GM13976 (cell line): ENCODE data around the gene SLC38A4.

Experiments
- DNase-seq: peaks from one replicate; pipeline ENCODE4 v3.0.0; 2012; ENCODE audit warnings: low spot score
- in situ Hi-C: fragments of 300-500 bp; cut with MboI; formaldehyde crosslinking; loops from one replicate; pipeline ENCODE4 v1.12.0; 2022; ENCODE audit warnings: low sequenced_read_pairs, mixed read lengths, inconsistent platforms; ENCODE audit not compliant: unreplicated experiment
- TF ChIP-seq, protein P1 (sequence below): IDR thresholded peaks from 2 replicates; pipeline ENCODE4 v1.5.1; 2012; ENCODE audit warnings: borderline replicate concordance, mild to moderate bottlenecking; ENCODE audit not compliant: insufficient read depth; ENCODE audit errors: extremely low read depth, missing control alignments, control extremely low read depth

Gene SLC38A4

DNA sequence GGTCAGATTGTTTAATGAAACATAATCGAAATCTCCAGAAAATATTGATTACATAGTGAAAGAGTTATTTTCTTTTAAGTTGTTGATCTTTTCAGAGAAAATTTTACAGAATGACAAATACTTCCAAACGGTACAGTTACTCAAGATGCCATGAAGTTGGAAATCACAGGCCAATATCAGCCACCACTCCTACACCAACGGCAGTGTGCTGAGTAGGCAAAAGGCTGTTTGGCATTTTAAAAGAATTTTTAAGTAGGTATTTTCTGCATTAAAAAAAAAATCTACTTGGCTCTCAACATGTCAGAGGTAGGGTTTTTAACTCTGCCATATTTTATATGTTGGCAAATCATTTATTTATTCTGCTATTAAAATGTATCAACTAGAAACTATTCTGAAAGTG lies 21.7 kb downstream of the SLC38A4 start:
- in situ Hi-C loops: no loop called here
- TF ChIP-seq, protein P1, sequence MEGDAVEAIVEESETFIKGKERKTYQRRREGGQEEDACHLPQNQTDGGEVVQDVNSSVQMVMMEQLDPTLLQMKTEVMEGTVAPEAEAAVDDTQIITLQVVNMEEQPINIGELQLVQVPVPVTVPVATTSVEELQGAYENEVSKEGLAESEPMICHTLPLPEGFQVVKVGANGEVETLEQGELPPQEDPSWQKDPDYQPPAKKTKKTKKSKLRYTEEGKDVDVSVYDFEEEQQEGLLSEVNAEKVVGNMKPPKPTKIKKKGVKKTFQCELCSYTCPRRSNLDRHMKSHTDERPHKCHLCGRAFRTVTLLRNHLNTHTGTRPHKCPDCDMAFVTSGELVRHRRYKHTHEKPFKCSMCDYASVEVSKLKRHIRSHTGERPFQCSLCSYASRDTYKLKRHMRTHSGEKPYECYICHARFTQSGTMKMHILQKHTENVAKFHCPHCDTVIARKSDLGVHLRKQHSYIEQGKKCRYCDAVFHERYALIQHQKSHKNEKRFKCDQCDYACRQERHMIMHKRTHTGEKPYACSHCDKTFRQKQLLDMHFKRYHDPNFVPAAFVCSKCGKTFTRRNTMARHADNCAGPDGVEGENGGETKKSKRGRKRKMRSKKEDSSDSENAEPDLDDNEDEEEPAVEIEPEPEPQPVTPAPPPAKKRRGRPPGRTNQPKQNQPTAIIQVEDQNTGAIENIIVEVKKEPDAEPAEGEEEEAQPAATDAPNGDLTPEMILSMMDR: no peak
- DNase-seq: no peak

DNA sequence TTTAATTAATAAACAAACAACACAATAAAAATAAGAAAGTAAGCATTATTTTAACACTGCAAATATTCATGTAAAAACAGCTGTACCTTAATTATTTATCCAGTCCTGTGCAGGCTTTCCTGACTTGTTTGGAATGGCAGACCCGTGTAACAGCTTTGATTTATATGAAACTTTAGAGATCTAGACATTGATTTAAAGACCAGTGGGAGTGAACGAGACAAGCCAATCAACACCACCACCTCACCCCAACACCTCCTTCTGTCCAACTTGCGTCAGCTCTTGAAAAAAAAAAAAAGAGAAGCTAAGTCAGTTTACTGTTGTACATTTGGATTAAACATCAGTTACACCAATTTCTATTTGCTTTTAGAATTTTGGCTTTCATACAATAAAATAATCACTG lies 22.3 kb downstream of the SLC38A4 start:
- no peak for DNase-seq
- TF ChIP-seq, protein P1: no peak
- in situ Hi-C loops: no loop called here

DNA sequence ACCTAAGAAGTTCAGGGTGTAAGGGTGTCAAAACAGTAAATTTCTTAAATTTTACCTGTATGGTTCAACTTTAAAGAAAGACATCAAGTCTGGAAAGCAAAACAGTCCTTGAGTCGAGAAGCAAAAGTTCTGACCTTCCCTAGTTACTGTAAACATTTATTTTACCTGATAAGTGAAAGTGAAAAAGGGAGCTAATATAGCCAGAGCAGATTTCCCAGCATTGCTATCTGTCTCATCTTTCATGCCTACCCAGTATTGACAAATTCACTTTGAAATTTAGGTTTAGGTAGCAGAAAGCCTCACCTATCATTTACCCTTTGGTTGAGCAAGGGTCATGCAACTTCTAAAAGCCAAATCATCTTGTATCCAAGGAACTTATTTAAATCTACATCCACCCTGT lies 24.5 kb downstream of the SLC38A4 start:
- in situ Hi-C loops: no loop called here
- TF ChIP-seq, protein P1: no peak
- no peak for DNase-seq

DNA sequence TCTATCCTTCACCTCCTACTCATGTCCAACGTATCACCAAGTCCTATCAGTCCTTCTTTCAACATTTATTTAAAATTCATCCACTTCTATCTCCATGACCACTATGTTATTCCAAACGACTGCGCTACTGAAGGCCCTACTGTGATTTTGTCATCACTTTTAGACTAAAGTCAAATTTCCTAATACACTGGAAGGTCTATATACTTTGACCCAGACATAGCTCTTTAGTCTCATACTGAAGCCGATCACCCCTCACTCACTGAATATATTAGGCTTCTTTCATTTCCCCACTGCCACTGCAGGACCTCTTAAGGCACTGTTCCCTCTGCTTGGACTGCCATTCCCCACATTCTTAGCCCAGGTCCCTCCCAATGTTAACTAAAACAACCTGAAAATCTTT lies 25.6 kb downstream of the SLC38A4 start:
- in situ Hi-C loops: no loop called here
- TF ChIP-seq, protein P1: no peak
- DNase-seq: no peak

DNA sequence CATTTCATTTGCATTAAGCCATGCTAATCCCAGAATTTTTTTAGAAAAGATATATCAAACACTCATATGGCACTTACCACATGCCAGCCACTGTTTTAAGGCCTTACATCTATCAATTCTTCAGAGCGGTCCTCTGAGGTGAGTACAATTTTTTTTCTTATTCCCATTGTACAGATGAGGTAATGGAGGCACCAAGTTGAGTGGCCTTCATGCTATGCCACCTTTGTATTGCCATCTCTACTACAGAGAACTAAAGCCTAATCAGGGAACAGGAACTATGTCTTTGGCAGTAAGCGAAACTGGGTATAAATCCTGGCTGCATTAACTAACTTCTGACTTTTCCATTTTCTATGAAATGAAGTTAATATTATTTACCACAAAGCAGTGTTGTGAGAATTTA lies 27.1 kb downstream of the SLC38A4 start:
- in situ Hi-C loops: no loop called here
- no peak for DNase-seq
- TF ChIP-seq, protein P1: no peak

DNA sequence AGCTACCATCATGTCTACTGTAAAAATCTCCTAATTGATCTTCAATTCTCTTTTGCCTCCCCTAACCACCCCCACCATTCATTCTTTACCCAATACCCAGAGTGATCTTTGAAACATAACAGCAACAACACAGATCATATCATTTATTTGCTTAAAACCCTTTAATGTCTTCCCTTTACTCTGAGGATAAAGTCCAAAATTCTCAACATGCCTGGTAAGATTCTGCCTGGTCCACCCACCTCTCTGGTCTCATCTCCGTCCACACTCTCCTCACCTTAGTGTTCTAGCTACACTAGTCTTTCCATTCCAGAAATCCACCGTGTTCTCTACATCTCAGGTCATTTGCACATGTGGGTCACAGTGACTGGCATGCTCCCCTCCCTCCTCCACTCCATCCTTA lies 27.7 kb downstream of the SLC38A4 start:
- TF ChIP-seq, protein P1: no peak
- no peak for DNase-seq
- in situ Hi-C loops: no loop called here

DNA sequence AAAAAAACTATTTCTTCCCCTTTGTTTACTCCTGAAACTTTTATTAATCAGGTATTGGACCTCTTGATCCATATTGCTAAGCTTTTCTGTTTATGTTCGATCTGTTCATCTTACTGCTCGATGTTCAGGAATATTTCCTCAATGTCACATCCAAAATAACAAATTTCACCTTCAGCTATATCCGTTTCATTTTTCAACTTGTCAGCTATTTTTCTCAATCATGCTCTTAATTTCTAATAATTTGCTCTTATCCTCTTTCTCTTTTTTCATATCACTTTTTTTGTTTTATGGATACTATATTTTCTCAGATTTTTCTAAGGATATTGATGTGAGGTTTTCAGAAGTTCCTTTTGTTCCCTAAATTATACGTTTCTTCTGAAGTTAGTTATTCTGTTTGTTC lies 29.8 kb downstream of the SLC38A4 start:
- no peak for DNase-seq
- in situ Hi-C loops: no loop called here
- TF ChIP-seq, protein P1: no peak
